HG02885 (cell line): ENCODE data around the gene DLG1.
"Not testable (repeated sequence)": the region's sequence is repeated elsewhere in the genome, so short reads cannot be mapped to it uniquely, and the experiment has no call there.

Experiments used
- ATAC-seq: cut with Tn5 transposase; IDR thresholded peaks from one replicate; pipeline ENCODE4 v1.9.1; 2021; ENCODE audit warnings: mild to moderate bottlenecking; ENCODE audit not compliant: unreplicated experiment, poor library complexity

DLG1 gene

DNA sequence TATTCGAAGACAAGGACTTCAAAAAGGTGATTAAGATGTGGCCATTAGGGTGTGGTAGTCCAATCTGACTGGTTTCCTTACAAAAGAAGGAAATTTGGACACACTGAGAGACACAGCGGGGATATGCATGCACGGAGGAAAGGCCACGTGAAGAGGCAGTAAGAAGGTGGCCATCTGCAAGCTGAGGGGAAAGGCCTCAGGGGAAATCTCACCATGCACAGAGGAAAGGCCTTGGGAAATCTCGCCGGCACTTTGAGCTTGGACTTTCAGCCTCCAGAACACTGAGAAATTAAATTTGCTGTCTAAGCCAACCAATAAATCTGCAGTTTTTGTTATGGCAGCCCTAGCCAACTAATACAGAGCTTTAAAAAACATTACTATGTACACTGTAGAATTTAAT, 78.8 kb downstream of the DLG1 start:
- ATAC-seq: no peak

DNA sequence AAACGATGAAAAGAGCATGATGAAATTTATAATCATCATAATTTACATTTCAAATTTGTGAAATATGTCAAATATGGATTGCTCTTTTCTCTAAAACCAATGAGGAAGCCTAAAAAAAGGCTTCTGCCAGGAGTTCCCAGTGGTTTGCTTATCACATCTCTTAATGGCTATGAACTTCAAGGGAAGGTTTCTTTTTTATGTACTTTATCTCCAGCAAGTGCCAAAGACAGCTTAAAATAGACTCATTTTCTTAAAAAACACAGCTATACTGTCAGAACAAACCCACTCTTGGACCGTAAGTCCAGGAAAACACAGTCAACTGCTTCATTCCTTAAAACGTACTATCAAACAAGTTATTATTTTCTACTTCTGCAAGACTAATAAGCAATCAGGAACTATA, 80.2 kb downstream of the DLG1 start:
- no peak for ATAC-seq

DNA sequence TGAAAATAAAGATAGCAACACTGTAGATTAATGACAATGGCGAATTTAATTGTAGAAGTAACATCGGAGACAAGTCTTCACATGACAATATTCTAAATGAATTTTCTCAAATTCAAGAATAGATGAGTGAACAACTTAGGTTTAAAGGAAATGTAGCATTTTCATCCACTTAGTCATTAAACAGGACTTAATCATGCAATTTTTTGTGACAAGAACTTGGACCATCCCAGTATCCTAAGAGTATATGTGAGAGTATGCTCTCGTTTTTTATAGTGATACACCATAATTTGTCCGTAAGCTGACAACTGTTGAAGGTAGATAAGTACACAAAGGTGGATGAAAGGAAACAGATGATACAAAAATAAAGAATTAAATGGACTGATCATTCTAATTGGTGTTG, 81.5 kb downstream of the DLG1 start:
- no peak for ATAC-seq

- ATAC-seq: no peak
These were observed 82.1 kb downstream of the DLG1 start for GRCh38 chr3:197216169-197216860.

- no peak for ATAC-seq
These were observed 86.1 kb downstream of the DLG1 start for GRCh38 chr3:197212290-197212689.

GRCh38 chr3:197211698-197212097, 86.7 kb downstream of the DLG1 start:
- not testable (repeated sequence) for ATAC-seq

- no peak for ATAC-seq
These were observed 88.8 kb downstream of the DLG1 start for GRCh38 chr3:197209366-197210260.

GRCh38 chr3:197206913-197207312, 91.5 kb downstream of the DLG1 start:
- ATAC-seq: no peak

DNA sequence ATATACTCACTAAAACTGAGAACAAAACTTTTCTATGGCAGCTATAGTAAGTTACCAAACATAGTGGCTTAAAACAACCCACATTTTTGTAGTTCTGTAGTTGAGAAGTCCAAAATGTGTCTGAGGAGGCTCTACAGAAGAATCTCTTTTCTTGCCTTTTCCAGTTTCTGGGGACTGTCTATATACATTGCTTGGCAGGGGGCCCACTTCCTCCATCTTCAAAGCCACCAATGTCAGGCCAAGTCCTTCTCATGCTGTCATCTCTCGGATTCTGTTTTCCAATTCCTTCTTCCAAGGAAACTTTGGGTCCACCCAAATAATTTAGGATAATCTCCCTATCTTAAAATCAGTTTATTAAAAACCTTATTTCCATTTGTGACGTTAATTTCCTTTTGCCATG, 92.7 kb downstream of the DLG1 start:
- no peak for ATAC-seq

- no peak for ATAC-seq
These were observed 93.1 kb downstream of the DLG1 start for GRCh38 chr3:197205265-197205664.

GRCh38 chr3:197204736-197205135, 93.7 kb downstream of the DLG1 start:
- no peak for ATAC-seq

- no peak for ATAC-seq
These were observed 94.7 kb downstream of the DLG1 start for GRCh38 chr3:197203714-197204146.

- ATAC-seq: no peak
These were observed 95.7 kb downstream of the DLG1 start for GRCh38 chr3:197202694-197203093.

- no peak for ATAC-seq
These were observed 96.5 kb downstream of the DLG1 start for GRCh38 chr3:197201791-197202452.

- not testable (repeated sequence) for ATAC-seq
These were observed 97.6 kb downstream of the DLG1 start for GRCh38 chr3:197200856-197201255.

DNA sequence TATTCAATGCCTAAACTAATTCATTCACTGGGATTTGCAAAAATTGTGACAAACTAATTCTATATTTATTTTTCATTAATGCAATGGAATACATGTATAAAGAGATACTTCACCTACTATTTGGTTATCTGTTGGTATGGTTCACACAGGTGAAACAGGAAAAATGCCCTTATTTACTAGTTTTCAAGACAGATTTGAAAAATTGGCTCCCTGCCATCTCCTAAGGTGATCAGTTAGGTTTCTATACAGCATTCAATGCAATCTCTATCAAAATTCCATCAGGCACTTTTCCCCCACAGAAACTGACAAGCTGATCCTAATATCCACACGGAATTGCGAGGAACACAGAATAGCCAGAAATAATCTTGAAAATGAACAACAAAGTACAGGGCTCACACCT, 101.1 kb downstream of the DLG1 start:
- ATAC-seq: no peak

DNA sequence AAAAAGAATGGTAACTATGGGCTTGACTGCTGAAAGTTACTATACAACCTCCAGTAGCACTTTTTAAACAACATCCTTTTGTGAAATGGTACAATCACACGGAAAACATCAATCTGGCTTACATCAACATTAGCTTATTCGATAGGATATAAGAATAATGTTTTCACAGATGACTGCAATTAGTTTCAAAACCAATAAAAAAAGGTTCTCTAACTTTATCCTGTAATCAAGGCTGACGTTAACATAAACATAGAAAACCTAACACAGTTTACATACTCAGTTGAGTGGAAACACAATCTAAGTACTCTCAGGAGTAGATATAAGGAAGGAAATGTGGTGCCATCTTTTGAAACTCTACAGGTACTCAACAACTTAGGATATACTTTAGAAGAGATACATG, 102.2 kb downstream of the DLG1 start:
- no peak for ATAC-seq

DNA sequence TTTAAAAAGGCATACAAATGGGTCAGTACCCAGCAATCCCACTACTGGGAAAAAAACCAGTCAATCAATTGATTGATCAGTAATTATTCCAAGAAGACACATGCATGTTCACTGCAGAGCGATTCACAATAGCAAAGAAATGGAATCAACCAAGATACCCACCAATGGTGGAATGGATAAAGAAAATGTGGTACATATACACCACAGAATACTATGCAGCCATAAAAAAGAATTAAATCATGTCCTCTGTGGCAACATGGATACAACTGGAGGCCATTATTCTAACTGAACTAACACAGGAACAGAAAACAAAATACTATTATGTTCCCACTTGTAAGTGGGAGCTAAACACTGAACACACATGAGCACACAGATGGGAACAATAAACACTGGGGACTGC, 103.1 kb downstream of the DLG1 start:
- no peak for ATAC-seq

GRCh38 chr3:197193759-197194158, 104.7 kb downstream of the DLG1 start:
- ATAC-seq: not testable (repeated sequence)

DNA sequence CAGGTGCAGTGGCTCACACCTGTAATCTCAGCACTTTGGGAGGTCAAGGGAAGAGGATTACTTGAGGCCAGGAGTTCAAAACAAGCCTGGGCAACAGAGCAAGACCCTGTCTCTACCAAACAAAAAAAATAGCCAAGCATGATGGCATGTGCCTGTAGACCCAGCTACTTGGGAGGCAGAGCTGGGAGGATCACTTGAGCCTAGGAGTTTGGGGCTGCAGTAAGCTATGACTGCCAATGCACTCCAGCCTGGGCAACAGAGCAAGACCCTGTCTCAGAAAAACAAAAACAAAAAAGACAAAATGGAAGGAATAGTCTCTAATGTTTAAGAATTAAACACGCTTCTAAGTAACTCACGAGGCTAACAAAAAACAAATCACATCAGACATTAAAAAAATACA, 106.5 kb downstream of the DLG1 start:
- no peak for ATAC-seq

GRCh38 chr3:197189623-197190022, 108.8 kb downstream of the DLG1 start:
- no peak for ATAC-seq
